Immature natural killer cell (primary cell): ENCODE measurements around the gene ZNF555. TPM values are rescaled to one million over a fixed set of nuclear protein-coding genes. Genes with fewer than 3 reads are reported as not detected.
A peak's percentile ranks its signal among the peaks of the same experiment; 100 is the strongest.
"Not testable (repeated sequence)": the region's sequence is repeated elsewhere in the genome, so short reads cannot be mapped to it uniquely, and the experiment has no call there.

Source experiments
- DNase-seq, 3 donors: peaks; one replicate each; pipeline ENCODE4 v3.0.0; 2022; ENCODE audit warnings: mixed read lengths in 1 of 3
- H3K27ac Mint-ChIP-seq, 6 donors: one replicate each; pipeline ENCODE4 v1.8.0; 2020; ENCODE audit warnings: mixed read lengths in 6 of 6, mild to moderate bottlenecking in 5 of 6, inconsistent platforms in 4 of 6, moderate library complexity in 3 of 6
- H3K27me3 Mint-ChIP-seq, 3 donors: one replicate each; pipeline ENCODE4 v1.8.0; 2020 to 2021; ENCODE audit warnings: low read depth in 3 of 3, mild to moderate bottlenecking in 3 of 3, mixed read lengths in 3 of 3, moderate library complexity in 3 of 3, inconsistent platforms in 1 of 3
- H3K36me3 Mint-ChIP-seq, 3 donors: one replicate each; pipeline ENCODE4 v1.8.0; 2020; ENCODE audit warnings: mixed read lengths in 3 of 3, inconsistent platforms in 2 of 3, mild to moderate bottlenecking in 2 of 3
- H3K4me1 Mint-ChIP-seq, 2 donors: one replicate each; pipeline ENCODE4 v1.8.0; 2020; ENCODE audit warnings: inconsistent platforms in 2 of 2, mild to moderate bottlenecking in 2 of 2, mixed read lengths in 2 of 2, moderate library complexity in 1 of 2
- H3K4me3 Mint-ChIP-seq, 5 donors: one replicate each; pipeline ENCODE4 v1.8.0; 2020; ENCODE audit warnings: mild to moderate bottlenecking in 5 of 5, mixed read lengths in 5 of 5, inconsistent platforms in 3 of 5, moderate library complexity in 3 of 5
- H3K9me3 Mint-ChIP-seq, 6 donors: one replicate each; pipeline ENCODE4 v1.8.0; 2020; ENCODE audit warnings: mild to moderate bottlenecking in 6 of 6, mixed read lengths in 6 of 6, inconsistent platforms in 4 of 6, moderate library complexity in 3 of 6
- polyA plus RNA-seq, 3 donors: library from polyadenylated mRNA; unstranded; fragments of 300-500 nt; fragmentation: Illumina TruSeq; gene quantifications; one replicate each; pipeline ENCODE4 v1.2.3, GENCODE V29; 2021

Gene ZNF555
- polyA plus RNA-seq, 3 donors from 2014 or later: 3.2 to 7.1 (median 3.8) TPM

GRCh38 chr19:2811221-2811722, 30.0 kb upstream of the ZNF555 start:
- DNase-seq: no peak
- H3K4me3 Mint-ChIP-seq: no peak overlapping the region
- peaks cover 3 to 9% (median 4%) of the 10 kb centered on the region in 3 donors for H3K36me3 Mint-ChIP-seq
- no peak overlapping the region for H3K27ac Mint-ChIP-seq
- no peaks in the 10 kb centered on the region for H3K9me3 Mint-ChIP-seq
- H3K27me3 Mint-ChIP-seq: peaks cover 0 to 2% (median 1%) of the 10 kb centered on the region in 3 donors
- no peaks in the 10 kb centered on the region for H3K4me1 Mint-ChIP-seq

GRCh38 chr19:2811735-2812413, 29.4 kb upstream of the ZNF555 start:
- Mint-ChIP-seq H3K4me3 (no peak overlapping the region), H3K9me3 (no peaks in the 10 kb centered on the region), H3K27ac (no peak overlapping the region), H3K36me3 (peaks cover 3 to 9% (median 4%) of the 10 kb centered on the region in 3 donors), H3K4me1 (no peaks in the 10 kb centered on the region), H3K27me3 (peaks cover 0 to 2% (median 1%) of the 10 kb centered on the region in 3 donors)
- DNase-seq: no peak

GRCh38 chr19:2812414-2813234, 28.7 kb upstream of the ZNF555 start:
- Mint-ChIP-seq H3K27me3 (peaks cover 0 to 2% (median 1%) of the 10 kb centered on the region in 3 donors), H3K4me1 (no peaks in the 10 kb centered on the region), H3K36me3 (peaks cover 3 to 9% (median 4%) of the 10 kb centered on the region in 3 donors), H3K9me3 (no peaks in the 10 kb centered on the region), H3K4me3 (no peak overlapping the region), H3K27ac (no peak overlapping the region)
- no peak for DNase-seq

- Mint-ChIP-seq H3K36me3 (peaks cover 3 to 8% (median 3%) of the 10 kb centered on the region in 3 donors), H3K9me3 (no peaks in the 10 kb centered on the region), H3K27me3 (peaks cover 0 to 2% (median 1%) of the 10 kb centered on the region in 3 donors), H3K4me1 (no peaks in the 10 kb centered on the region), H3K27ac (no peak overlapping the region), H3K4me3 (no peak overlapping the region)
- no peak for DNase-seq
Observed at GRCh38 chr19:2813235-2814160, 27.8 kb upstream of the ZNF555 start.

- Mint-ChIP-seq H3K27ac (no peak overlapping the region), H3K4me1 (no peaks in the 10 kb centered on the region), H3K9me3 (no peaks in the 10 kb centered on the region), H3K4me3 (no peak overlapping the region), H3K36me3 (no peaks in the 10 kb centered on the region), H3K27me3 (no peaks in the 10 kb centered on the region)
- DNase-seq: no peak
Observed at GRCh38 chr19:2814426-2814825, 26.8 kb upstream of the ZNF555 start.

- Mint-ChIP-seq H3K9me3 (no peaks in the 10 kb centered on the region), H3K27me3 (peaks cover 0 to 2% (median 0%) of the 10 kb centered on the region in 3 donors), H3K27ac (no peak overlapping the region), H3K4me3 (no peak overlapping the region), H3K4me1 (peaks cover 0 to under 1% of the 10 kb centered on the region in 2 donors), H3K36me3 (no peaks in the 10 kb centered on the region)
- DNase-seq: no peak
Observed at GRCh38 chr19:2815191-2815614, 26.1 kb upstream of the ZNF555 start.

GRCh38 chr19:2815923-2816322, 25.4 kb upstream of the ZNF555 start:
- no peak overlapping the region for H3K4me3 Mint-ChIP-seq
- H3K9me3 Mint-ChIP-seq: no peaks in the 10 kb centered on the region
- no peak overlapping the region for H3K27ac Mint-ChIP-seq

GRCh38 chr19:2816641-2817040, 24.6 kb upstream of the ZNF555 start:
- no peak for DNase-seq
- Mint-ChIP-seq H3K27ac (no peak overlapping the region), H3K36me3 (no peaks in the 10 kb centered on the region), H3K27me3 (peaks cover 0 to 2% (median 0%) of the 10 kb centered on the region in 3 donors), H3K4me3 (no peak overlapping the region), H3K4me1 (peaks cover 6 to 8% of the 10 kb centered on the region in 2 donors), H3K9me3 (no peaks in the 10 kb centered on the region)

More at GRCh38 chr19:2815923-2816322, 25.4 kb upstream of the ZNF555 start:
- Mint-ChIP-seq H3K27me3 (peaks cover 0 to 2% (median 0%) of the 10 kb centered on the region in 3 donors), H3K36me3 (no peaks in the 10 kb centered on the region), H3K4me1 (peaks cover under 1 to 5% of the 10 kb centered on the region in 2 donors)
- no peak for DNase-seq

GRCh38 chr19:2817237-2817829, 23.9 kb upstream of the ZNF555 start:
- not testable (repeated sequence) for DNase-seq

GRCh38 chr19:2819540-2820111, 21.6 kb upstream of the ZNF555 start, which contains the start of gene ZNF554:
ZNF554 (plus strand) TSS chr19:2819868; CDS start chr19:2820072, 204 bp downstream.
- Mint-ChIP-seq H3K27ac (peak within 1 kb of the TSS in 3 of 6 donors; percentile 39 to 81 (median 45)), H3K4me3 (peak within 1 kb of the TSS; percentile 78 to 86 (median 80)), H3K36me3 (peaks cover 0 to 3% (median 0%) of the 10 kb centered on the region in 3 donors), H3K9me3 (no peaks in the 10 kb centered on the region), H3K4me1 (peaks cover 6 to 9% of the 10 kb centered on the region in 2 donors), H3K27me3 (peaks cover 0 to 3% (median 1%) of the 10 kb centered on the region in 3 donors)
- DNase-seq: peak; percentile 95 to 97 (median 96)

More at GRCh38 chr19:2817237-2817829, 23.9 kb upstream of the ZNF555 start:
- H3K36me3 Mint-ChIP-seq, H3K4me1 Mint-ChIP-seq, H3K4me3 Mint-ChIP-seq, H3K27me3 Mint-ChIP-seq, H3K9me3 Mint-ChIP-seq, H3K27ac Mint-ChIP-seq: not testable (repeated sequence)

- Mint-ChIP-seq H3K4me3 (peak overlapping the region; percentile 75 to 82 (median 78)), H3K4me1 (peaks cover 6 to 9% of the 10 kb centered on the region in 2 donors), H3K27ac (peak overlapping the region in 2 of 6 donors; percentile 45 to 64), H3K36me3 (peaks cover 0 to 5% (median 0%) of the 10 kb centered on the region in 3 donors), H3K9me3 (no peaks in the 10 kb centered on the region), H3K27me3 (peaks cover 0 to 3% (median 1%) of the 10 kb centered on the region in 3 donors)
- no peak for DNase-seq
Observed at GRCh38 chr19:2820112-2820702, 21.1 kb upstream of the ZNF555 start.

GRCh38 chr19:2822846-2823245, 18.4 kb upstream of the ZNF555 start:
- Mint-ChIP-seq H3K4me3 (no peak overlapping the region), H3K4me1 (peaks cover 6 to 10% of the 10 kb centered on the region in 2 donors), H3K36me3 (peaks cover 4 to 9% (median 5%) of the 10 kb centered on the region in 3 donors), H3K9me3 (no peaks in the 10 kb centered on the region), H3K27ac (no peak overlapping the region), H3K27me3 (peaks cover 0 to 4% (median 3%) of the 10 kb centered on the region in 3 donors)
- no peak for DNase-seq
